Fibroblast of upper back skin (primary cell): ENCODE results near the gene GSC2.

ENCODE experiments used
- DNase-seq: peaks from one replicate; pipeline ENCODE4 v3.0.0-alpha.2; 2013

Gene GSC2

DNA sequence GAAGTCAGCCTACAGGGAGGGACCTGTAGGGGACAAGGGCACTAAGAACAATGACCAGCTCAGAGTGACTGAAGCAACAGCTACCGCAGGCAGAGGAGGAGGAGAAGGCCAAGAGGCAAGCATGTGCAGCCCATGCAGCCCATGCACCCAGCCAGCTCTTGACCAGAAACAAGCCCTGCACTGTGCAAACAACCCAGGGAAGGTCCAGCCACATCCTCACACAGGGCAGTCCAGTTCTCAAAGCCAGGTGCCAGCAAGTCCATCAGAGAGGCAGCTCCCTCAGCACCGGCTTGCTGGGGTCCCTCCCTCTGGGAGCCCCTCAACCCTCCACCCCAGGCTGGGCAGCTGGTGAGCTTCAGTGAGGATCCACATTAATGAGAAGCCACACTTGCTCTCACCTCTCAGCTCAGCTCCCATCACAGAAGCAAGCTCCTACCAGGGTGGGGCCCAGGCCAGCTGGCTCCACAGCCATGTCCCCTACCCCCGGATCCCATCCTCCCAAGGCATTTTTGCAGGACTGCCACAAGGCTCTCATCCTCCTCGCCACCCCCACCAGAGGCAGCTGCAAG, 35.0 kb downstream of the GSC2 start:
- DNase-seq: no peak

DNA sequence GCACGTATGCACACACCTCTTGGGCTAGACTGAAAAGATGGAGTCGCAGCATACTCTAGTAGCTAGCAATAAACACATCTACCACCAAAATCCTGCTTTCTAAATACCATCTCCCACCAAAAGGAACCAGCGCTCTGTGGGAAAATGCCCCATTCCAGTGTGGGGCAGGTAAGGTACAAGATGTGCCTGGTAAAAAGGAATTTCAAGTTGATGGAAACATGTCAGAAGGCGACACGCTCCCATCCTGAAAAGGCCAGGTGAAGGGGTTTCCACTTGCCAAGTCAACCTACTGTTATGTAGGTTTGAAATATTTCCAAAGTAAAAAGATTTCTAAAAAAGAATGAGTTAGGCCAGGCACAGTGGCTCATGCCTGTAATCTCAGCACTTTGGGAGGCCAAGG, 36.7 kb downstream of the GSC2 start:
- no peak for DNase-seq

DNA sequence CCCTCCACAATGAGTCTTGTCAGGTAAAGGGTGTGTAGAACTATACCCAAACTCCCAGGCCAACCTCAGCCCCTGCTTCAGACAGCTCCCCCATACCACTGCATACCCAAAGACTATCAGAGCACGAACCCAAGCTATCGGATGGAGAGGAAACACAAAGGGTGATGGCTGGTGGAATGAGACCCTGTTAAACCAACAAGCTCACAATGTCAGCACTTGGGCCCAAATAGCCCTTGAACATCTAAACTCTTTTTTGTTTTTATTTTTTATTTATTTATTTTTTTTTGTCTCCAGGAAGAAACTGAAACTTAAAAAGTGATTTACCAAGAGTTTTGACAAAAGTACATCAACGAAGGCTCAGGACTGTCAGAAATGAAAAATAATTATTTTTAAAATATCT, 38.5 kb downstream of the GSC2 start:
- DNase-seq: no peak

- no peak for DNase-seq
Measured at GRCh38 chr22:19111140-19111539, 39.0 kb downstream of the GSC2 start.

DNA sequence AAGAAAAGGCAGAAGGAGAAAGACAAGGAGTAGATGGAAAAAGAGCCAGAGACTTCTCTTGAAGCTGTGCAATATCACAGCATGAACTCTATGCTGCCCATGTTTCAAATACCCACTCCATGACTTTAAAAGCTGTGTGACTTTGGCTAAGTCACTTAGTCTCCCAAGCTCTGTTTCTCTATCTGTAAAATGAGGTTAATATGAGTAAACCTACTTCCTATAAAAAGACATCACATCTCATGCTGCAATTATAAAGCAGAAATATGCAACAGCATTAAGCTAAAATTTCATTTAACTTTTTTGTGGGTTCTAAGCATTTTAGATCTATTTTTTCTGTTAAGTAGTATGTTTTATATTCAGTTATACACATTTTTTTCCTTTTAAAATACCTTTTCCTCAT, 39.4 kb downstream of the GSC2 start:
- no peak for DNase-seq

DNA sequence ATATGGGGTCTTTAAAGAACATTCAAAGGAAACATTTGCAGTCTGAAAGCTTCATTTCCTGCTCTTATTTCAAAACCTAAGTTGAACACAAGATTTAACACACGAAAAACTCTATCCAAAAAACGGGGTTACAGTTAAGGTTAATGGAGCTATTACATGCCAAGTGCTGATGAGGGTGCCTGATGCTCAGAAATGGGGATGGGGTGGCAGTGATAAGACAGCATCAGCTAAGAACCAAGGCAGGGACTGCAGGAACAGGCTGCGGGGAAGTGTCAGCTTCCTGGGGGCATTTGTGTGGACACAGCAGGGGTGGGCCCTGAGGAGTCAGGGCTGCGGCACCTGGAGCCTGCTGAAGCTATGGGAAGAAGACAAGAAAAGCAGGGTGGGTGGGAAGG, 40.0 kb downstream of the GSC2 start:
- no peak for DNase-seq

DNA sequence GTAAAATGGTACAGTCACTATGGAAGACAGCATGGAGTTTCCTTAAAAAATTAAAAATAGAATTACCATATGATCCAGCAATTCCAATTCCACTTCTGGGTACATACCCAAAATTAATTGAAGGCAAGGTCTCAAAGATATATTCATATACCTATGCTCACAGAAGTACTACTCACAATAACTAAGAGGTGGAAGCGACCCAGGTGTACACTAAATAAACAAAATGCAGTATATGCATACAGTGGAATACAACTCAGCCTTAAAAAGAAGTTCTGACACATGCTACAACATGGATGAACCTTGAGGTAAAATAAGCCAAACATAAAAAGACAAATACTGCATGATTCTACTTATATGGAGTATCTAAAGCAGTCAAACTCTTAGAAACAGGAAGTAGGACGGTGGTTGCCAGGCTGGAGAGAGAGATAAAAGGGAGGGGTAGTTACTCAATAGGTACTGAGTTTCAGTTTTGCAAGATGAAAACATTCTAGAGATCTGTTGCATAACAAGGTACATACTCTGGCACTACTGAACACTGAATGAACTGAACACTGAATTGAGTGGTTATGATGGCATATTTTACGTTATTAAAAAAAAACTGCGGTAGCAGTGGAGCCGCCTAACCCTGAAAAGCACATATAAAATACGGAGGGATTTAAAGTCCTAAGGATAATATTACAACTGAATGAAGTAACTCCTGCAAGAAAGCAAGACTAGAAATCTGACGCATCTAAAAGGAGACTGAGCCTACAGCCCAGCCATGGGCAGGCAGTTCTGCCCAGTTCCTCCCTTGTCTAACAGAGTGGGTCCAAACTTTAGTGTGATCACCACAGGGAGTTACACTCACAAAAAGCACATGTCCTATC, 40.7 kb downstream of the GSC2 start:
- peak; percentile 30 for DNase-seq

DNA sequence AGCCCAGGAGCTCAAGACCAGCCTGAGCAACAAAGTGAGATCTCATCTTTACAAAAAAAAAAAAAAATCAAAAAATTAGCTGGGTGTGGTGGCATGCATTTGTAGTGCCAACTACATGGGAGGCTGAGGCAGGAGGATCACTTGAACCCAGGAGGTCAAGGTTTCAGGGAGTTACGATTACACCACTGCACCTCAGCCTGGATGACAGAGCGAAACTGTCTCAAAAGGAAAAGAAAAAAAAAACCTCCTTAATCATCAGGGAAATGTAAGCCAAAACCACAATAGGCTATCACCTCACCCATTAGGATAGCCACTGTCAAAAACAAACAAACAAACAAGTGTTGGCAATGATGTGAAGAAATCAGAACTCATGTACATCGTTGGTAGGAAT, 41.3 kb downstream of the GSC2 start:
- DNase-seq: no peak

DNA sequence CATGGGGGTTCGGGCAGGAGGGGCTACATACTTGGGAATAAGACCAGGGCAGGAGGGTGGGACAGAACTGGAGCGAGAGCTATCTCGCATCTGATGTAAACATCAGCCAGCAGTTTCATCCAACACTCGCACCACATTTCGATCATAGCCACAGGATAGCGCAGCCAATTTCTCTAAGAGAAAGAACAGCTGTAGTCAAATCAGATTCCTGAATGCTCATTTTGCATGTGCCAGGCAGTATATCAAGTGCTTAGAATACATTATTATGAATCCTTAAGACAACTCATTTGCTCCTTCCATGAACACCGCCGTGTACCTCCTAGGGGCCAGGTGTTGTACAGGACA, 42.4 kb downstream of the GSC2 start:
- DNase-seq: no peak

DNA sequence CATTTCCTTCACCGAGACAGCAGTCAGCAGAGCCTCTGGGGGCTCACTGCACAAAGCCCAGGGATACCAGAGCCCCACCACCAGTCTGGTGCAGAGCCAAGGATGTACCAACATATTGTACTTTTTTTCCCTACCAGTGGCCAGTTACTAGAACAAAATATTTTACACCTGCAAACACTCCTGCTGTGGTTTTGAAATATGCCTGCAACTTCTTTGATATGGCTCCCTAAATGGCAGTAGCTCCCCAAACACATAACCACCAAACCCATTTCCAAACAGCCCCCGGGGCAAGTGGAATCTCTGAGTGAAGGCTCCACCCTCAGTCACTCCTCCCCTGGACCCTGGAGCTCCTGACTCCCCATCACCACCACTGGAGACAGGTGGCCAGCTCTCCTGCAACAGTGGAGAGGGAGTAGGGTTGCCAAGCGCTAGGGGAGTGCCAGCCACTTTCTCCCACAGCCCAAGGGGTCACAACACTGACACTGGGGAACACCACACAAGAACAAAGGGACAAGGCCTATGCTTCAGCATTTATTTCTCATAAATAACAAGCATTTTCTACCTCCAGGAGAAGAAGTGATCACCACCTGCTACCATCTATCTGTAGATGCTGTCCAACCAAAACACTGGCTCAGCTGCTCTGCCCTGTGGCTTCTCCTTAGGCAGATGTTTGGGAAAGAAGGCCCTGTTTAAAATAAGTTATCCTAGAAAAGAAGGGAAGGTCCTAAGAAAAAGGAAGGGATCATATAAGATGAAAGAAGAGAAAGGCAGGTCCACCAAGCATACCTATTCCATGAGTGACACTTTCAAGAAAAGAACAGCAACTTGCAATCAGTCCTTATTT, 43.0 kb downstream of the GSC2 start:
- DNase-seq: no peak

DNA sequence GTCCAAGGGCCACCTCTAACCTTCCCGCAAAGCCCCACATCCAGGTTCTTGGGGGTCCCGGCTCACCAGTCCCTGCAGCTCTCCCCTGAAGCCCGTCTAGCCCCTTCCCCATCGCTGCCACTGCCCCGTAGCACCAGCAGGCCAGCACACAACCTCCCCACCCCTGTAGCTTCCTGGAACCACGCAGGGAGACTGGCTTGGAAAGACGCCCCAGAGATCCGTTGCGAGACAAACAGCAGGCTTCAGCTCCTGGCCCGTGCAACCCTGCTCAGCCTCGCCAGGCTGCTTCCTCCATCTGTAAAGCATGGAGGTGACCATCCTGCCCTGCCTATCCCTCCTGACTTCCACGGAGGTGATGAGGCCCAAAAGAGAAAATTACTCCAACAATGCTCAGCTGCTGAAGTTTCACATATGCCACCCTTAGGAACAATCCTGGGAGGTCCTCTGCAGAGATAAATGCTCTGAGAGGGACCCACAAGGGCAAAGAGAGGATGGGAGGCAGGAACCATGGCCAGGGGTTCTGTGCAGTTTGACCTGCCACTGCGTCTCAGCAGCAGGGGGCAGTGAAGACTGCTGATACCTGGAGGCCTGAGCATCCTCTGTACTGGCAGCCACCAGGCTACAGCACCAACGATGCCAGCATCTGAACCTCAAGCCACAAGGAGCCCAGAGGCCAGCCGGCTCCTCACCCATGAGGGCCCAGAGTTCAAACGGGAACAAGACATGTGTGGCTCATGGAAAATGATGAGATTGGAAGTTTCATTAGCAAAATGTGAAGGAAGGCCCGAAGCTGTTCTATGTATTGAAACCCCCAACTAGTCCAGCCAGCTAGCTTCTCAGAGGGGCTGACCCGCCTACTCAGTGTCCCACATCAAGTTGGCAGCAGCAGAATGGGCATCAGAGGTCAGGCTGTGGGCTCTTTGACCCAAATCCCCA, 44.0 kb downstream of the GSC2 start:
- no peak for DNase-seq

DNA sequence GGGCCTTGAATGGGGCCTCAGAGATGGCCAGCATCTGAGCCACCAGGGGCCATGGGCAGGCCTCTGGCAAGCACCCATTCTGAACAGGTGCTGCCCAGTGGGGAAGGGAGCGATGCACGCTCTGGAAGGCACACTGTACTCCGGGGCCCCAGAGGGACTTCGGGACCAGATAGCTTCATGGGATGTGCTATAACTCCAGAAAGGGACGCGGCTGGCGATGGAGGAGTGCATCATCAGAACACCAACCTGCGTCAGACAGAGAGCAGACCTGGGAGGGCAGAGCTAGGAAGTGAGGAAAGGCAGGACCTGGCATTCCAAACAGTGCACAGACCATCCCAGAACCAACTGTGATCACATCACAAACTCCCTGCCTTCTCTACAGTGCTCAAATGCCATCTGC, 44.6 kb downstream of the GSC2 start:
- no peak for DNase-seq

DNA sequence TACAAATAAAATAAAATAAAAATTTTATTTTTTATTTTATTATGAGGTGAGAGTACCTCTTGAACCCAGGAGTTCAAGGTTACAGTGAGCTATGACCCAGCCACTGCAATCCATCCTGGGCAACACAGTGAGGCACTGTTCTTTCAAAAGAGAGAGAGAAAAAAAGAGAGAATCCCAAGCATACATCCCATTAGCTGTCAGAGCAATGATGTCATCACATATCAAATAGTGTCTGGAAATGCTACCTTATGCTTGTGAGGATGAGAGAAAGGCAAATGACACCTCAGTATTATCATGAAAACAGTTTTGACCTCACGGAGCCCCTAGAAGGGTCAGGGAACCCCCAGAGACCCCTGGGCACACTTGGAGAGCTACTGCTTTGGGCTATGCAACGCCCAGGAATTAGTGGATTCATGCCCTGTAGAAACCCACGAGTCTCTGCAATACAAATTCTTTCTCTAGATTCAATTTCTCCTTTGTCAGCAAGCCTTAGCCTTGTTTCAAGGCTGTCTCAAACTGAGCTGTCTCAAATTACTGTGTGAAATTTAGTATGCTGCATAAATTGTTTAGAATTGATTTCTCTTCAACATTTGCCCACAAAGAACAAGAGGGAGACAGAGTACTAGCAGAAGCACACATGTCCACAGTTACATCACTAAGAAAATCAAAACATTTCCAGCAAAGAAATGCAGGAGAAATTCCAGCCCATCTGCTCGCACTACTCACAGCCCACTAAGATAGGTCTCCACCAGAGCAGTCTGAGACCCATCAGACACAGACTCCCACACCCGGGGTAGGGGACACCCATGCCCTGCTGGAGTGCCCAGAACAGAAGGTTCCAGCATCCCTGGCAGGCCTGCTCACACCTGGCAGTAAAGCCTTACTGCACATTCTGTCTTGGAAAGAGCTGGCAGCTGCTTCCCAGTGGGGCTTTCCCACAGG, 45.9 kb downstream of the GSC2 start:
- DNase-seq: peak; percentile 17

GRCh38 chr22:19098157-19098556, 51.9 kb downstream of the GSC2 start:
- no peak for DNase-seq

GRCh38 chr22:19097518-19097917, 52.6 kb downstream of the GSC2 start:
- no peak for DNase-seq
